Astrocyte (in vitro differentiated cells and primary cell): ENCODE data around the gene EDA. TPM values are rescaled to one million over a fixed set of nuclear protein-coding genes. Genes with fewer than 3 reads are reported as not detected.
A peak's percentile ranks its signal among the peaks of the same experiment; 100 is the strongest.

Source experiments
- DNase-seq: peaks from one replicate; pipeline ENCODE4 v3.0.0-alpha.2; 2010; ENCODE audit warnings: low read depth
- FAIRE-seq: peaks from 2 replicates; lab custom pipeline; 2011; peaks lifted over from hg19 to GRCh38; lab: Jason Lieb, UNC
- H2AFZ ChIP-seq: 2 replicates; pipeline ENCODE4 v1.6.0; 2012; ENCODE audit warnings: low read depth, low read length, inconsistent platforms
- H3K27ac ChIP-seq: 2 replicates; pipeline ENCODE4 v1.5.1; 2011; ENCODE audit warnings: low read depth, low read length, inconsistent platforms
- H3K27me3 ChIP-seq: 2 replicates; pipeline ENCODE4 v1.6.0; 2011; ENCODE audit warnings: low read length, inconsistent platforms; ENCODE audit not compliant: insufficient read depth
- H3K36me3 ChIP-seq: 2 replicates; pipeline ENCODE4 v1.5.1; 2011; ENCODE audit warnings: low read length, inconsistent platforms; ENCODE audit not compliant: insufficient read depth
- H3K4me1 ChIP-seq: 2 replicates; pipeline ENCODE4 v1.5.1; 2011; ENCODE audit warnings: low read length, inconsistent platforms; ENCODE audit not compliant: insufficient read depth
- H3K4me2 ChIP-seq: 2 replicates; pipeline ENCODE4 v1.6.0; 2012; ENCODE audit warnings: low read length, inconsistent platforms
- H3K4me3 ChIP-seq: 2 replicates; pipeline ENCODE4 v1.5.1; 2011; ENCODE audit warnings: low read depth, mild to moderate bottlenecking, low read length, inconsistent platforms; ENCODE audit not compliant: insufficient read depth
- H3K79me2 ChIP-seq: 2 replicates; pipeline ENCODE4 v1.6.0; 2012; ENCODE audit warnings: mild to moderate bottlenecking, low read length, inconsistent platforms; ENCODE audit not compliant: insufficient read depth
- H3K9ac ChIP-seq: 2 replicates; pipeline ENCODE4 v1.6.0; 2012; ENCODE audit warnings: mild to moderate bottlenecking, low read length, inconsistent platforms
- H3K9me3 ChIP-seq: 2 replicates; pipeline ENCODE4 v1.5.1; 2012; ENCODE audit warnings: low read depth, mild to moderate bottlenecking, low read length, inconsistent platforms; ENCODE audit not compliant: insufficient read depth
- H4K20me1 ChIP-seq: 2 replicates; pipeline ENCODE4 v1.6.0; 2012; ENCODE audit warnings: low read length, inconsistent platforms; ENCODE audit not compliant: insufficient read depth
- H3K27ac Mint-ChIP-seq: one replicate; pipeline ENCODE4 v1.8.0; 2021; ENCODE audit warnings: mild to moderate bottlenecking, mixed read lengths; ENCODE audit not compliant: unreplicated experiment
- H3K27me3 Mint-ChIP-seq: one replicate; pipeline ENCODE4 v1.8.0; 2021; ENCODE audit warnings: low read depth, mixed read lengths; ENCODE audit not compliant: unreplicated experiment
- H3K36me3 Mint-ChIP-seq: one replicate; pipeline ENCODE4 v1.8.0; 2021; ENCODE audit warnings: low read depth, mixed read lengths; ENCODE audit not compliant: unreplicated experiment
- H3K4me1 Mint-ChIP-seq: one replicate; pipeline ENCODE4 v1.8.0; 2021; ENCODE audit warnings: low read depth, mixed read lengths; ENCODE audit not compliant: unreplicated experiment
- H3K4me3 Mint-ChIP-seq: one replicate; pipeline ENCODE4 v1.8.0; 2021; ENCODE audit warnings: mild to moderate bottlenecking, moderate library complexity, mixed read lengths; ENCODE audit not compliant: unreplicated experiment
- H3K9me3 Mint-ChIP-seq: one replicate; pipeline ENCODE4 v1.8.0; 2021; ENCODE audit warnings: mild to moderate bottlenecking, mixed read lengths; ENCODE audit not compliant: unreplicated experiment
- CTCF ChIP-seq: IDR thresholded peaks from 2 replicates; pipeline ENCODE4 v1.5.1; 2011; ENCODE audit warnings: low read depth, mild to moderate bottlenecking, inconsistent platforms, low read length, moderate library complexity; ENCODE audit not compliant: insufficient read depth
- EZH2 ChIP-seq: IDR thresholded peaks from 2 replicates; pipeline ENCODE4 v1.6.1; 2012; ENCODE audit warnings: mild to moderate bottlenecking, low read length, inconsistent platforms; ENCODE audit not compliant: insufficient read depth
- total RNA-seq: library from RNA; stranded (reverse); gene quantifications from 2 replicates; pipeline ENCODE4 v1.2.1, GENCODE V29; 2021

The EDA gene
- total RNA-seq, 1 donor from 2014 or later = 1.8 TPM

- Histone ChIP-seq H3K9me3 (no peaks in the 10 kb centered on the region), H3K27me3 (no peaks in the 10 kb centered on the region), H3K9ac (no peak overlapping the region), H3K36me3 (no peaks in the 10 kb centered on the region), H2AFZ (no peak overlapping the region), H3K27ac (no peak overlapping the region), H3K4me1 (no peaks in the 10 kb centered on the region), H3K4me3 (no peak overlapping the region), H3K4me2 (no peak overlapping the region), H4K20me1 (no peaks in the 10 kb centered on the region), H3K79me2 (no peaks in the 10 kb centered on the region)
- FAIRE-seq (no peak), DNase-seq (no peak)
- no peaks in the 10 kb centered on the region for H3K27me3 Mint-ChIP-seq
- no peak overlapping the region for H3K27ac Mint-ChIP-seq
- peaks cover 5% of the 10 kb centered on the region for H3K4me1 Mint-ChIP-seq
- no peaks in the 10 kb centered on the region for H3K36me3 Mint-ChIP-seq
- H3K4me3 Mint-ChIP-seq = no peak overlapping the region
- no peak for TF ChIP-seq CTCF
- TF ChIP-seq EZH2 = no peak
- no peaks in the 10 kb centered on the region for H3K9me3 Mint-ChIP-seq
Observed at GRCh38 chrX:69600182-69600581, 15.7 kb upstream of the EDA start.

GRCh38 chrX:69603566-69604194, 12.2 kb upstream of the EDA start:
- FAIRE-seq = peak; percentile 5
- H3K4me2 ChIP-seq = no peak overlapping the region

More at GRCh38 chrX:69603566-69604194, 12.2 kb upstream of the EDA start:
- Mint-ChIP-seq H3K27ac (no peak overlapping the region), H3K27me3 (no peaks in the 10 kb centered on the region), H3K36me3 (no peaks in the 10 kb centered on the region), H3K9me3 (no peaks in the 10 kb centered on the region), H3K4me3 (no peak overlapping the region), H3K4me1 (peaks cover 5% of the 10 kb centered on the region)
- Histone ChIP-seq H3K27ac (no peak overlapping the region), H4K20me1 (no peaks in the 10 kb centered on the region), H3K36me3 (no peaks in the 10 kb centered on the region), H3K79me2 (no peaks in the 10 kb centered on the region), H2AFZ (no peak overlapping the region), H3K4me1 (no peaks in the 10 kb centered on the region), H3K4me3 (no peak overlapping the region), H3K9me3 (no peaks in the 10 kb centered on the region), H3K27me3 (no peaks in the 10 kb centered on the region), H3K9ac (no peak overlapping the region)
- TF ChIP-seq EZH2 = no peak
- TF ChIP-seq CTCF = no peak
- DNase-seq = no peak
